SK-N-SH treated with all-trans-retinoic acid at 6 μM for 48 hours (cell line): ENCODE data around the gene ARHGAP1.

Experiments used
- ATAC-seq: fragments of 200-7000 bp; cut with Tn5 transposase; 3 replicates; pipeline ENCODE4 v1.9.1; 2020; ENCODE audit warnings: mild to moderate bottlenecking, moderate library complexity
- ARNTL ChIP-seq: fragments of 450-650 bp; formaldehyde crosslinking; IDR thresholded peaks from 2 replicates; pipeline ENCODE4 v1.5.0; 2020; ENCODE audit warnings: low read depth, mild to moderate bottlenecking, moderate library complexity, borderline replicate concordance
- BACH2 ChIP-seq: fragments of 250-450 bp; sonication (Bioruptor Pico); IDR thresholded peaks from 2 replicates; pipeline ENCODE4 v1.9.0; 2021; ENCODE audit warnings: mild to moderate bottlenecking, borderline replicate concordance
- CSDC2 ChIP-seq: fragments of 250-450 bp; sonication (Bioruptor Pico); IDR thresholded peaks from 2 replicates; pipeline ENCODE4 v1.5.0; 2020; ENCODE audit warnings: mild to moderate bottlenecking, moderate library complexity
- ESRRG ChIP-seq: fragments of 250-450 bp; sonication (Bioruptor Pico); IDR thresholded peaks from 2 replicates; pipeline ENCODE4 v1.6.1; 2021; ENCODE audit warnings: mild to moderate bottlenecking
- GLIS3 ChIP-seq: fragments of 250-450 bp; sonication (Bioruptor Pico); IDR thresholded peaks from 2 replicates; pipeline ENCODE4 v1.5.0; 2020; ENCODE audit warnings: mild to moderate bottlenecking, moderate library complexity
- ISL1 ChIP-seq: fragments of 250-450 bp; sonication (Bioruptor Pico); IDR thresholded peaks from 2 replicates; pipeline ENCODE4 v2.1.2; 2022; ENCODE audit warnings: mild to moderate bottlenecking, moderate library complexity
- OSR1 ChIP-seq: fragments of 250-450 bp; sonication (Bioruptor Pico); IDR thresholded peaks from 2 replicates; pipeline ENCODE4 v1.8.0; 2022; ENCODE audit warnings: moderate library complexity, mild to moderate bottlenecking, inconsistent platforms
- PATZ1 ChIP-seq: fragments of 250-450 bp; sonication (Bioruptor Pico); IDR thresholded peaks from 2 replicates; pipeline ENCODE4 v1.8.0; 2020; ENCODE audit warnings: mild to moderate bottlenecking, moderate library complexity, borderline replicate concordance
- PPARA ChIP-seq: fragments of 250-450 bp; sonication (Bioruptor Pico); IDR thresholded peaks from 2 replicates; pipeline ENCODE4 v1.5.0; 2020; ENCODE audit warnings: mild to moderate bottlenecking, borderline replicate concordance
- RARB ChIP-seq: fragments of 250-450 bp; sonication (Bioruptor Pico); IDR thresholded peaks from 2 replicates; pipeline ENCODE4 v1.8.0; 2021; ENCODE audit warnings: mild to moderate bottlenecking, moderate library complexity
- SNAI2 ChIP-seq: fragments of 250-450 bp; sonication (Bioruptor Pico); IDR thresholded peaks from 2 replicates; pipeline ENCODE4 v1.5.0; 2020; ENCODE audit warnings: mild to moderate bottlenecking, moderate library complexity
- TOX ChIP-seq: fragments of 250-450 bp; sonication (Bioruptor Pico); IDR thresholded peaks from 2 replicates; pipeline ENCODE4 v1.8.0; 2021; ENCODE audit warnings: mild to moderate bottlenecking, moderate library complexity, borderline replicate concordance
- TSHZ2 ChIP-seq: fragments of 250-450 bp; sonication (Bioruptor Pico); IDR thresholded peaks from 2 replicates; pipeline ENCODE4 v1.5.0; 2020; ENCODE audit warnings: mild to moderate bottlenecking, moderate library complexity
- ZC3H10 ChIP-seq: fragments of 250-450 bp; sonication (Bioruptor Pico); IDR thresholded peaks from 2 replicates; pipeline ENCODE4 v1.5.1; 2021; ENCODE audit warnings: mild to moderate bottlenecking, moderate library complexity
- ZFP3 ChIP-seq: fragments of 250-450 bp; sonication (Bioruptor Pico); IDR thresholded peaks from 2 replicates; pipeline ENCODE4 v1.5.0; 2020; ENCODE audit warnings: mild to moderate bottlenecking, moderate library complexity
- ZFP30 ChIP-seq: fragments of 450-650 bp; formaldehyde crosslinking; IDR thresholded peaks from 2 replicates; pipeline ENCODE4 v1.5.0; 2022; ENCODE audit warnings: mild to moderate bottlenecking, moderate library complexity
- ZNF565 ChIP-seq: fragments of 450-650 bp; formaldehyde crosslinking; conservative IDR thresholded peaks from 2 replicates; pipeline ENCODE4 v1.5.0; 2020; ENCODE audit warnings: low read depth, mild to moderate bottlenecking, moderate library complexity
- ZNF70 ChIP-seq: fragments of 450-650 bp; formaldehyde crosslinking; IDR thresholded peaks from 2 replicates; pipeline ENCODE4 v1.5.0; 2020; ENCODE audit warnings: mild to moderate bottlenecking, moderate library complexity
- ZNF8 ChIP-seq: fragments of 450-650 bp; formaldehyde crosslinking; IDR thresholded peaks from 2 replicates; pipeline ENCODE4 v1.5.0; 2020; ENCODE audit warnings: mild to moderate bottlenecking, moderate library complexity
- TF ChIP-seq, protein P1 (sequence below): fragments of 250-450 bp; sonication (Bioruptor Pico); IDR thresholded peaks from 2 replicates; pipeline ENCODE4 v1.5.1; 2021; ENCODE audit warnings: mild to moderate bottlenecking, moderate library complexity

ARHGAP1 gene

GRCh38 chr11:46694072-46694471 is 6.3 kb downstream of the ARHGAP1 start:
- no peak for TF ChIP-seq ISL1
- TF ChIP-seq TSHZ2 (CRISPR knock-in tag) = no peak
- TF ChIP-seq ARNTL (CRISPR knock-in tag) = no peak
- no peak for TF ChIP-seq ZNF8
- no peak for TF ChIP-seq RARB (CRISPR knock-in tag)
- no peak for TF ChIP-seq ZNF565 (CRISPR knock-in tag)
- TF ChIP-seq ZNF70 (CRISPR knock-in tag) = no peak
- no peak for TF ChIP-seq OSR1 (CRISPR knock-in tag)
- TF ChIP-seq CSDC2 (CRISPR knock-in tag) = no peak
- ATAC-seq = no peak

GRCh38 chr11:46693597-46694012 is 6.8 kb downstream of the ARHGAP1 start:
- TF ChIP-seq ARNTL (CRISPR knock-in tag) = no peak
- no peak for TF ChIP-seq TOX (CRISPR knock-in tag)
- no peak for TF ChIP-seq ESRRG (CRISPR knock-in tag)
- TF ChIP-seq ZNF70 (CRISPR knock-in tag) = no peak
- TF ChIP-seq, all 23 proteins: peak for 0
- ATAC-seq = no peak

DNA sequence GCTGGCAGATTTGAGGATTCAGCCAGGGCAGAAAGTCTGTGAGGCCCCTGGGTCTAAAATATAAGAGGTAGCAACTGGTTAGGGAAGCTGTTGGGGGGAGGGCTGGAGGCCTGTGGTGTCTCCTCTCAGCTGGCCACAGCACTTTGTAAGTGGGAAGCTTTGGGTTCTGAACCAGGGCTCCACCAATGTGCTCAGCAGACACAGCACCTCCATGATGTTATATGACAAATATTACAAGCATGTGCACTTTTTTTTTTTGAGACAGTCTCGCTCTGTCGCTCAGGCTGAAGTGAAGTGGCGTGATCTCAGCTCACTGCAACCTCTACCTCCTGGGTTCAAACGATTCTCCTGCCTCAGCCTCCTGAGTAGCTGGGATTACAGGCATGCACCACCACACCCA is 8.0 kb downstream of the ARHGAP1 start:
- TF ChIP-seq GLIS3 (CRISPR knock-in tag) (no peak), ZFP3 (CRISPR knock-in tag) (no peak), ZFP30 (CRISPR knock-in tag) (no peak), ARNTL (CRISPR knock-in tag) (no peak), TSHZ2 (CRISPR knock-in tag) (no peak), ZNF565 (CRISPR knock-in tag) (no peak), ZC3H10 (CRISPR knock-in tag) (no peak), SNAI2 (CRISPR knock-in tag) (no peak), BACH2 (no peak), ESRRG (CRISPR knock-in tag) (no peak), TOX (CRISPR knock-in tag) (no peak), OSR1 (CRISPR knock-in tag) (no peak), ISL1 (no peak)
- no peak; the same call in 2 of the 3 replicates for ATAC-seq

- no peak for ATAC-seq
- TF ChIP-seq RARB (CRISPR knock-in tag) = no peak
- no peak for TF ChIP-seq ZNF8
- no peak for TF ChIP-seq ESRRG (CRISPR knock-in tag)
Measured at GRCh38 chr11:46690702-46691101, 9.7 kb downstream of the ARHGAP1 start.

- ATAC-seq = peak; percentile 24; the same call in 1 of the 3 replicates
- TF ChIP-seq ISL1 (no peak), TSHZ2 (CRISPR knock-in tag) (no peak), PATZ1 (CRISPR knock-in tag) (no peak), OSR1 (CRISPR knock-in tag) (no peak), PPARA (CRISPR knock-in tag) (no peak), ZNF70 (CRISPR knock-in tag) (no peak), ESRRG (CRISPR knock-in tag) (no peak), CSDC2 (CRISPR knock-in tag) (no peak), RARB (CRISPR knock-in tag) (no peak), ZC3H10 (CRISPR knock-in tag) (no peak)
- TF ChIP-seq, protein P1, sequence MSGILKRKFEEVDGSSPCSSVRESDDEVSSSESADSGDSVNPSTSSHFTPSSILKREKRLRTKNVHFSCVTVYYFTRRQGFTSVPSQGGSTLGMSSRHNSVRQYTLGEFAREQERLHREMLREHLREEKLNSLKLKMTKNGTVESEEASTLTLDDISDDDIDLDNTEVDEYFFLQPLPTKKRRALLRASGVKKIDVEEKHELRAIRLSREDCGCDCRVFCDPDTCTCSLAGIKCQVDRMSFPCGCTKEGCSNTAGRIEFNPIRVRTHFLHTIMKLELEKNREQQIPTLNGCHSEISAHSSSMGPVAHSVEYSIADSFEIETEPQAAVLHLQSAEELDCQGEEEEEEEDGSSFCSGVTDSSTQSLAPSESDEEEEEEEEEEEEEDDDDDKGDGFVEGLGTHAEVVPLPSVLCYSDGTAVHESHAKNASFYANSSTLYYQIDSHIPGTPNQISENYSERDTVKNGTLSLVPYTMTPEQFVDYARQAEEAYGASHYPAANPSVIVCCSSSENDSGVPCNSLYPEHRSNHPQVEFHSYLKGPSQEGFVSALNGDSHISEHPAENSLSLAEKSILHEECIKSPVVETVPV = no peak
Measured at GRCh38 chr11:46686886-46687795, 13.3 kb downstream of the ARHGAP1 start.
